Skin epidermis (tissue), 12 donors: Measurements from ENCODE around the gene ADCY4.

Source experiments
- H3K27ac ChIP-seq, 21 experiments: fragments of 200-600 bp; sonication (generic) in 11 of 21; one replicate each; pipeline ENCODE4 v1.5.0; 2020; ENCODE audit warnings: mild to moderate bottlenecking in 3 of 21, inconsistent platforms in 2 of 21, moderate library complexity in 2 of 21
- H3K4me3 ChIP-seq, 7 experiments: fragments of 200-600 bp; sonication (generic) in 2 of 7; one replicate each; pipeline ENCODE4 v1.5.0; 2020; ENCODE audit warnings: inconsistent platforms in 2 of 7, mild to moderate bottlenecking in 2 of 7, moderate library complexity in 1 of 7

The ADCY4 gene

DNA sequence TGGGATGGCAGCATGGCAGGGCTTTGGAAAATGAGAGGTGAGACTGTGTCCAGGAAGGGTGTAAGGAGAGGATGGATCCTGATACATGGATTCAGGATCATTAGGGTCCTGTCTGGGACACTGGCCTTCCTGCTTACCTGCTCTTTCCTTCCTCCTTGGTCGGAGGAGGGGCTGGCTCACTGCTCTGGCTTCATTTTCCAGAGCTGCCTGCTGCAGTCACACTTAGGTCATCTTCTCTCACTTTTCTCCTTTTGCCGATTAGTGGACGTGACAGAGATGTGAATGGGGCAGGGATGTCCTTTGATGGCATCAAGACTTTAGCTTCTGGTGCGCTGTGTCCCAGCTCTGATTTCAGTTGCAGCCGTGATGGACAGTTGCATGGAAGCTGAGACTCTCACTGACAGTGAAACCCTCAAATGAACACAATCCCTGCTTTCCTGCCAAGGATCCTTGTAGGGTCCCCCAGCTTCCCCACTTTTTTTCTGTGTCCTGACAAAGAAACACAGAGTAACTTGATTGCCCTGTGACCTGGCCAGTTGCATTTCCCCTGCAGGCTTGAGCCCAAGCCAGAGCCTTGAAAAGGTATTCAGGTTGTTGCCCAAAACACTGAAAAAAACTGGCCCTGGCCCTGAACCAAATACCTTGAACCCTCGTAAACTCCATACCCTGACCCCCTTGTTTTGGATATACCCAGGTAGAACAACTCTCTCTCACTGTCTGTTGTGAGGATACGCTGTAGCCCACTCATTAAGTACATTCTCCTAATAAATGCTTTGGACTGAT is 26.3 kb downstream of the ADCY4 start:
- peak overlapping the region in 13 of 21 experiments; percentile 29 to 94 (median 90) for H3K27ac ChIP-seq
- no peak overlapping the region for H3K4me3 ChIP-seq

DNA sequence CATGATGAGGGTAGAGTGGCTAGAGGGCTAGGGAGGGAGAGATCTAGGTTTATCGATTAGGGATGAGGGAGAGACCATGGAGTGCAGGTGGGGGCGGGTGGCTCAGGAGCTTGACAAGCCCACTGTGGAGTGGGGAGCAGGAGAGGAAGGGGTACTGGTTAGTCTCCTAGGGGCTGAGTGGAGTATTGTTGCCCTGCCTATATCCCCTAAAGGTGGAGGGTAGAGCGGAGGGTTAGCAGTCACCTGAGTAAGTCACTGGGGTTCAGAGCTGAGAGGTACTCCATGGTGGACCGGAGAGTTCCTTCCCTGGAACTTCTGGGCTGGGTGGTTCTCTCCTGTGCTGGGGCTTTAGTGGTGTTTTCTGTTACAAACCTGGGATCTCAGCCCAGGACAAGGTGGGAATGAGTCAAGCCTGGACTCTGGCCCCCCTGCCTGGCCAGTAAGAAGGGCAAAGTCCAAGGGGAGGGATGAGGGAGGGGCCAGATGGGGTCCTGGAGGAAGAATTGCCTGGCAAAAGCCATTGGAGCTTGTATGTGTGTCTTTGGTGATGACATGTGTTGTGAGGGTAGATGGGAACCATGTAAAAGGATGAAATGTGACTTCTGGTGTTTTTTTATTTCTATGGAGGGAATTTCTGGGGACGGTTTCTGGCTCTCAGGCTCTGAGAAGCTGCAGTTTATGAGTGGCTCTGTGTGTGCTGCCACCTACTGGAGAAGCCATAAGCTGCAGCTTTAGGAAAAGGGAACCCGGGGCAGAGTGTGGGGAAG is 27.1 kb downstream of the ADCY4 start, which contains the start of gene CIDEB:
TSS of gene CIDEB (minus strand) at position 403 of the 767 bp plus-strand sequence. CDS start at position 284, 119 bp downstream.
- Histone ChIP-seq H3K27ac (peak within 1 kb of the TSS in 12 of 21 experiments; percentile 29 to 94 (median 90)), H3K4me3 (no peak within 1 kb of the TSS)

DNA sequence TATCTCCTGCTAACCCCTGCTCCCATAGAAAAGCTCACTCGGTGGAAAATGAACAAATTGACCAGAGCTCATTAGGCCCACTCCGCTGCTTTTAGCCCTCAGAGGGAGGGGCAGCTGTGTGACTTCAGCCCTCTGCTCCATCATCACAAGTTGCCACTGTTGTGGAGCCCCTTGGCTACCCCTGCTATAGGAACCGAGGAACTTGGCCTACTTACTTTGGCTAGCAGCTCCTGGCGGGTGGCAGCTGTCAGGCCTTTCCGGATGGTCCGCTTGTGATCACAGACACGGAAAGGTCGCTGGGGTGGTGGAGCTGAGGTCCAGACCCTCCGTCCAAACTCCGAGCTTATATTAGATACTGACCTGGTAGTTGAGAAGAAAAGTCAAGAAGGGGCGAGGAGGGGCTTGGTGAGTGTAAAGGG is 27.7 kb downstream of the ADCY4 start:
- H3K27ac ChIP-seq, result no peak overlapping the region
- H3K4me3 ChIP-seq, result no peak overlapping the region

DNA sequence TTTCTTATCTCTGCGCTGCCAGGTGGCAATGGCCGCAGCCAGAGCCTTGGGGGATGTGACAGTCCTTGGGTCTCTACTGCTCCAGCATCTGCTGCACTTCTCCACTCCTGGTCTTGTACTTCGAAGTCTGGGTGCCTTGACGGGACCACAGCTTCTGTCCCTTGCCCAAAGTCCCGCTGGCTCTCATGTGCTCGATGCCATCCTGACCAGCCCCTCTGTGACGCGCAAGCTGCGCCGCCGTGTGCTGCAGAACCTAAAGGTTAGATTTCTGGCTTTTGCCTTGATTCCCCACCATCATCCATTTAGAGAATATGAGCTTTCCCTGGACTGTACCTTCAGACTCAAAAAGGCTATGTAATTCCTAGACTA is 30.9 kb downstream of the ADCY4 start:
- Histone ChIP-seq H3K4me3 (no peak overlapping the region), H3K27ac (no peak overlapping the region)

DNA sequence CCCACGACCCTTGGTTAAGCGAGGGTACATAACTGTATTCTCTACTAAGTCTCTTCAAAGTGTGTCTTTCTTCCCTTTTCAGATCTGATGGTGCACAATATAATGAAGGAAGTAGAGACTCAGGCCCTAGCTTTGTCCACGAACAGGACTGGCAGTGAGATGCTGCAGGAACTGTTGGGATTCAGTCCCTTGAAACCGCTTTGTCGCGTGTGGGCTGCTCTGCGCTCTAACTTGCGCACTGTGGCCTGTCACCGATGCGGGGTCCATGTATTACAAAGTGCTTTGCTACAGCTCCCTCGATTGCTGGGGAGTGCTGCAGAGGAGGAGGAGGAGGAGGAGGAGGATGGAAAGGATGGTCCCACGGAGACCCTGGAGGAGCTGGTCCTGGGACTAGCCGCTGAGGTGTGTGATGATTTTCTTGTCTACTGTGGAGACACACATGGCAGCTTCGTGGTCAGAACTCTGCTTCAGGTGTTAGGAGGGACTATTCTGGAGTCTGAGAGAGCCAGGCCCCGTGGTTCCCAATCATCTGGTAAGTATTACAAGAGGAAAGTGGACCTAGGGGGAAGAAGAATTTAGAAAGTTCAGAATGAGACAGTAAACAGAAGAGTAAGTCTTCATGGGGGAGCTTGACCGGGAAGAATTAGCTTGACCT is 34.4 kb downstream of the ADCY4 start:
- Histone ChIP-seq H3K4me3 (peak overlapping the region; percentile 63 to 87 (median 74)), H3K27ac (peak overlapping the region; percentile 56 to 98 (median 90))

DNA sequence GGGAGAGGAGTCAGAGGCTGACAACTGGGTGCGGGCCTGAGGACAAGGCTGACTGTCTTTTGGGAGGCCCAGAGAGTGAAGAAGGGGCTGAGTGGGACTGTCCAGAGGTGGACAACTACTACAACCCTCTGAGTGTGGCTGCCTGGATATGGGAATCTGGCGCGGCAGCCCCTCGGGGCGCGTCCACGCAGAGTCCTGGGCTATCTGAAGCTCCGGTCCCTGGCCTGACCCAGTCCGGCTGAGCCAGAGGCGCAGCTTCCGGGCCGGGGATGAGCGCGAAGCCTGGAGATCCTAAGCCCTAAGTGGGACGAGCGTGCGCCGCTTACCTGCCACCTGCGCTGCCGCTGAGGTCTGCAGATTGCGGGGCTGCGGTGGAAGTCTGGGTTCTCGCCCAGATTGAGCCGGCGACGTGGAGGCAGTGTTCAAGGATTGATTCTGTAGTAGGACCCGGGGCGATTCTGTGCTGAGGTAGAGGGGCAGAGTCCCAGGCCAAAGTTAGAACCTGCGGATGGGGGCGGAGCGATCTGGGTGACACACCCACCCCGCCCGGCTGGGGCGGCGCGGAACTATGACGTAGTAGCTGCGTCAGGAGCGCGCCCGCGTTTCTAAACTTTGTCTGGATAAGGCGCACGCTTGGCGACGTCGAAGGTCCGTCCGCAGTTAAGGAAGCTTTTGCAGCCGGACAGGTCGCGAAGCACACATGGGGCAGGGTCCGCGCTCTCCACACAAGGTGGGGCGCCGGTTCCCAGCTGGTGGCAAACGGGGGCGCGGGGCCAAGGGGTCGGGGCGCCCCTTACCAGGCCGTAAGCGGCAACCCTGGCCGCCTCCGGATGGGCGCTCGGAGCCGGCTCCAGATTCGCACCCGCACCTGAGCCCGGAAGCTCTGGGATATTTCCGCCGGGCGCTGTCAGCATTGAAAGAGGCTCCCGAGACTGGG is 35.3 kb downstream of the ADCY4 start, which contains the start of the genes DHRS1 and NOP9:
TSS of gene DHRS1 (minus strand) at position 526 of the 937 bp plus-strand sequence. CDS start 674 bp downstream, outside the sequence.
TSS of gene NOP9 (plus strand) at position 596 of the 937 bp plus-strand sequence. CDS start at position 701, 105 bp downstream.
- peak within 1 kb of the TSS; percentile 63 to 87 (median 74) for H3K4me3 ChIP-seq

DNA sequence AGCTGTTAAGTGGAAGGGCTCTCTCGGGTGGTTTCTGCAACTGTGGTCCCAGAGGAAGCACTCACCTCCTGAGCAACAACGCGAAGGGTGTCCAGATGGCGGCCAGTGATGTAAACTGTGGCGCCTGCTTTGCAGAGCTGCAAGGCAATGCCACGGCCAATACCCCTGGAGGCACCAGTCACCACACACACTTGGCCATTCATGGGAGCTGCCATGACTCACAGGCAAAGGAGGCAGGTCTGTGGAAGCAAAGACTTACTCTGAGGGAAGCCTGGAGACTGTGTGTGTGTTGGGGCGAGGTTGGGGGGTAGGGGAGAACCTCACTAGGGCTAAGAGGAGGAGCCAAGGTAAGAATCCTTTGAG is 36.0 kb downstream of the ADCY4 start:
- H3K4me3 ChIP-seq, result peak overlapping the region; percentile 63 to 87 (median 74)
- H3K27ac ChIP-seq, result peak overlapping the region; percentile 61 to 98 (median 91)

More for the DNA sequence above, 35.3 kb downstream of the ADCY4 start, which contains the start of the genes DHRS1 and NOP9:
- H3K27ac ChIP-seq, result peak within 1 kb of the TSS; percentile 61 to 98 (median 91)

DNA sequence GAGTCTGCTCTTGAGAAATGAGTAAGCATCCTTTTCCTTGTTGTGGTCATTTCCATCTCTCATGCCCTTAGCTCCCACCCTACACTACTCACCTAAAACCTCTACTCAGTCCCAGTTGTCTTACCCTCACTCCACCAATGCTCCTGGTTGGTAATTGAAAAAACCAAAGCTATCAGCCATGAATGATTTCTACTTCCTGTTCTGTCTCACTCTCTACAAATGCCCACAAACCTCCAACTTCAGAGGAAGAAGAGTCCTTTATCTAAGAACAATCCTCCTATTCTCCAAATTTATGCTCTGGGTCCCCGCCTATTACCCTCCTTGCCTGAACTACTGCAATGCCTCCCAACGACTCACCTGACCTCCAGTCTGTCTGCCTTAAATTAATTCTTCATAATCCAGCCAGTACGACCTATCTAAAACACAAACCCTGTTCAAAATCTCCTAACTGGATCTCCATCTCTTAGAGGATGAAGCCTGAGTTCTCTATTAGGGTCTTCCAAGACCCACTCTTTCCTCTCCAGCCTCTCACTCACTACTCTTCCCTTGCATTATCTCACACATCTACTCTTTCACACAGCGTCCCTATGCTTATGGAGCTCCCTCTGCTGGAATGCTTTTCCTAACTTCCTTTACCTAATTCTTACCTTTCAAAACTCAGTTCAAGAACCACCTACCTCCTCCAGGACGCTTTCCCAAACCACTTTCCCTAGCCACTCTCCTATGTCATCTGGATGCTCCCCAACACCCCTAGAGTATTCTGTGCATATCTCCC is 37.5 kb downstream of the ADCY4 start:
- Histone ChIP-seq H3K4me3 (no peak overlapping the region), H3K27ac (peak overlapping the region in 12 of 21 experiments; percentile 1 to 89 (median 33))

DNA sequence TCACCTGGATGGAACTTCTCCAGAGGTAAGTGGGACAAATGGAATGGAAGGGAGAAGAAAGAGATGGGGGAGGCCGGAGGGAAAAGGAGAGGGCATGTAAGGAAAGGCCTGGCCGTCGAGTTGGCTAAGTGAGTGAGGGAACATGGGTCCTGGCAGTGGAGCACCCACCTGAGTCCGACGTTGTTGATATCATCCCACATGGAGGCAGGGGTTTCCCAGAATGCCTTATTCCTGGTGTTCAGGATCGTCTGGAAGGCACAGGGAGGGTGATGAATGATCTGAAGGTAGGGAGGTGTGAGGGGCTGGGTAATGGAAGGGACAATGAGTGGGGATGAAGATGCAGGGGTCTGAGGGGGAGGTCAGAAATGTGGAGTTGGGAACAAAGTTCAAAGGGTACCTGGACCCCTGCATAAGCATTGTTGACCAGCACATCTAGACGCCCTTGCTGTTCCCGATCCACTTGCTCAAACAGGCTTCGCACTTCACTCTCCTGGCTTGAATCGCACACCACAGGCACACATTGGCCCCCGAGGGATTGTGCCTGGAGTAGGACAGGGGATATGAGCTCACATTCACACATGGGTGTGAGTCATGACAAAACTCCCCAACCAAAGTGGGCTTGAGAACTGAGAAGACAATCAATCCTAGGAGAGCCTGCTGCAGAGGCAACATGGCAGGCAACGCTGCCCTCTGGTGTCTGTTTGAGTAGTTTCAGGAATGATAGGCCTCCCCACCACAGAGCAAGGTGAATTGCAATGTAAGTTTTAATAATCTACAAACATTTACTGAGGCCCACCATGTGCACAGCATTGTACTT is 38.3 kb downstream of the ADCY4 start:
- H3K4me3 ChIP-seq, result no peak overlapping the region

DNA sequence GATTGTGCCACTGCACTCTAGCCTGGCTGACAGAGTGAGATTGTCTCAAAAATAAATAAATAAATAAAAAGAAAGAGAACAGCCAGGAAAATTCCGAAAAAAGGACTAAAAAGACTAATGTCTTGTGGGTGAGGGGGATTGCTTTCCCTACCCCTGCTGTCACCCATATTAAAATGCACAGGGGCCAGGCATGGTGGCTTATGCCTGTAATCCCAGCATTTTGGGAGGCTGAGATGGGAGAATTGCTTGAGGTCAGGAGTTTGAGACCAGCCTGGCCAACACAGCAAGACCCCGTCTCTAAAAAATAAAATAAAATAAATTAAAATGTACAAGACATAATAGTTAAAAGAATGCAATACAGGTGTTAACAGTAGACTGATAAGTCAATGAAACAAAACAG is 41.3 kb downstream of the ADCY4 start:
- no peak overlapping the region for H3K4me3 ChIP-seq
- no peak overlapping the region for H3K27ac ChIP-seq

More for the DNA sequence above, 38.3 kb downstream of the ADCY4 start:
- H3K27ac ChIP-seq, result peak overlapping the region in 11 of 21 experiments; percentile 14 to 66 (median 51)

DNA sequence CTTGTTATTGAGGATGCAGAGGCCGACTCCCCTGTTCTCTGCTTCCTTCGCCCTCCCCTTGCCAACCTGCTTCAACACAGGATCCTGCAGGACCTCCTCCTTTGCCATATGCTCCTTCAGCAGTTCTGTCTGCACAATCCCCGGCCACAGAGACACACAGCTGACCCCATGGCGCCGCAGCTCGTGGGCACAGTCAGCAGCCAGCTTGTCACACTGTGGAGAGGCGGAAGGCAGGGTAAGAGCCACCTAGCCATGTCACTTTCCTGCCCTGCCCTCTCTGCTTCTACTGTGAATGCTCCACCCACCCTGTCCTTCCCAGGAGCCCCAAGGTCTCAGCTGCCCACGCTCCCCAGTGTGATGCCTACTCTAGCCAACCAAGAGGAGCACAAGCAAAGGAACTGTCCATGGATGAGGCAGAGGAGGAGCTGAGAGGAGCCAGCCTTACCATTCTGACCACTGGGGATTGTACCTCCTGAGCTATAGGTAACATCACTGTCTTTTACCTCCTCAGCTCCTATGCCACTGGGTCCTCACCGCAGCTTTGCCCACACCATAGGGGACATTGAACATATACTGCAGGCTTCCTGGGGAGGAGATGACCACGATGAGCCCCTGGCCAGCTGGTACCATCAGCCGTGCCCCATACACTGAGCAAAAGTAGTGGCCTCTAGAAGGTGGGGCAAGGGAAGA is 42.6 kb downstream of the ADCY4 start:
- Histone ChIP-seq H3K4me3 (no peak overlapping the region), H3K27ac (no peak overlapping the region)

DNA sequence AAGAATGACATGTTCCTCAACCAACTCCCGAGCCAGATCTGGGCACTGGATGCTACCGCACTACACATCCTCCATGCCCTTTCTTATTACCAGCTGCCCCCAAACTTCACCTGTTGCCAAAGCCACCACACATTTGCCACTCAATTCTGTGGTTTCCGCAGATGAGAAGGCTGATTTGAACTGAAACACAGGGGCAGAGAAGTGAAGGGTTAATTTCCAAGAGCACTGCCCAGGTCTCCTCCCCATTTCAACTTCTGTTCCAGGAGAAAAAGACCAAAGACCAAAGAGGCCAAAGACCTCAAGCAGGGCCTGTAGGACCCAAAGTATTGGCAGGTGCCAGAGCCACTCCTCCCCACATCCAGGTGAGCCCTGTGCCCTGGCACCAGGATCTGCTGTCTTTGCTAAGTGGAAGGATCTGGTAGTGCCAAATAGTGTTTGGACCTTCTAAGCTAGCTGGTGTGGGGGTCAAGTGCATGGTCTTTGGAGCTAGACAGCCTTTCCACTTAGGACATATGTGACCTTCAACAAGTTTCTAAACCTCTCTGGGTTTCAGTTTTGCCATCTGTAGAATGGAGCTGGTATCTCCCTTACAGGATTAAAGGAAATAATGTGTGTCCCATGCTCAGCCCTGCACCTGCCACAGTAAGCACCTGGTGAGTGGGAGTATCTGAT is 43.3 kb downstream of the ADCY4 start:
- no peak overlapping the region for H3K4me3 ChIP-seq
- no peak overlapping the region for H3K27ac ChIP-seq

DNA sequence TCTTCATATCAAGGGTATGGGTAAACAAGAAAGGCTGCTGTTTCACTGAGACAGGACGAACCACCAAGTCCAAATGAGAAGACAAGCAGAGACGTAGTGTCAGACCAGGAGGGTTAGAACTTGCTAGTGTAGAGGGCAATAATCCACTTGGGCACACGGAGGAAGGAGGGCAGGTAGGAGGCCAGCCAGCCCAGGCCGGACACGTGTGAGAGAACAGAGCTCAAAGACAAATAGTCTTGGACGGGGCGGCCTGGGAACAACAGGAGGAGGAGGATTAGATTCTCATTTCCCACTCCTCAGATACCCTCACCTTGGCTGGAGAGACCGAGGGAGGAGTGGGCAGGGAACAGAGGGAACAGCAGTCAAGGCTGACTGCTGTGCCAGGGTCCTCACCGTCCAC is 44.1 kb downstream of the ADCY4 start:
- Histone ChIP-seq H3K27ac (no peak overlapping the region), H3K4me3 (no peak overlapping the region)

DNA sequence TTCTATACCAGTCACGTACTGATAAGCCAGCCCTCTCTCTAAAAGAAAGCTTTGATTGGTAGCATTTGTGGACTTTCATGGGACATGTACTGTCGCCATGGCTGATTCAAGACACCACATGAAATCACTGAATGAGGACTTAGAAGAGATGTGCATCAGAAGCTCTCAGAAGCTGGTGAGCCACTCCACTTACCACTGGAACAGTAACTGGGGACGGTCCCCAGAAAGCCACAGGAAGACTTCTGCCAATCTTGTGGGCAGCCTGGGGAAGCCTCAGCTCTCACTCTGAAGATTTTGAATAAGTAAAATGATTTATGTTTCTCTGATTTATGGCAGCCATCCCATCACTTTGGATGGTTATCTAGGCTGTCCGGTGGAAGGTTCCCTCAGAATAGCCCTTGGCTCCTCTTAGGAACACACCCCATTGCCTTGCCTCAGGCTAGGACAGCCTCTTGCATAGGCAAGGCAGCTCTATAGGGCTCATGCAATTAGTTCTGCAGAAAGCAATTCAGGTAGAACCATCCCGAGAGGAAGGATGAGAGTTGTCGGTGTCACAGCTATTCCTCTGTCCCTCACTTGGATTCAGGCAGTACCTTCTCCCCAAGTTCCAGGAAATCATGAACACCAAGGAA is 45.1 kb downstream of the ADCY4 start:
- Histone ChIP-seq H3K4me3 (no peak overlapping the region), H3K27ac (no peak overlapping the region)

DNA sequence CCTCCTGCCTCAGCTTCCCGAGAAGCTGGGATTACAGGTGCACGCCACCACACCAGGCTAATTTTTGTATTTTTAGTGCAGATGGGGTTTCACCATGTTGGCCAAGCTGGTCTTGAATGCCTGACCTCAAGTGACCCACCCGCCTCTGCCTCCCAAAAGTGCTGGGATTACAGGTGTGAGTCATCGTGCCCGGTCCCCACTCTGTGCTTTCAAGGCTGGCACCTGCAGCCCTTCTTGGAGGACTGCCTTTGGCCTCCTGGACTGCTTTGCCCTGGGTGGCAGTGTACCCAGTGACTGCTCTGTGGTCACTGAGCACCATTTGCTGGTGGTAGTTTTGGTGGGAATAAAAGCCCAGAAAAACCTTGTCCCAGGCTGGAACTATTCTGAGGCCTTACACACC is 47.9 kb downstream of the ADCY4 start:
- Histone ChIP-seq H3K27ac (no peak overlapping the region), H3K4me3 (no peak overlapping the region)

DNA sequence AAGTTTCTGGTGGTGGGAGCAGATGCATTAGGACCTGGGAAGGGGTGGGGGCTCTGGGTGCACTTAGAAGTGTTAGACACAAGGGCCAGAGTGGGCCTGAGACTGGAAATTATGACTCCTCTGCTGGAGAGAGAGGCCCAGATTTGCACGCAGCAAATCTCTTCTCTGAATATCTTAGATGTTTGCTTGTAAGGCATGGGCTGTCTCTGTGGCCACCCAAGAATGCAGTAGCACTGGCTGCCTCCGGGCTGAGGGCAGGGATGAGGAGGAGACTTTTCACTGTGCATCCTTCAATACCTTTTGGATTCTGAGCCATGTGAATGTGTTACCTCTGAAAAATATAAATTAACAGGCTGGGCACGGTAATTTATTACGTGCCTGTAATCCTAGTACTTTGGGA is 49.5 kb downstream of the ADCY4 start:
- H3K4me3 ChIP-seq, result no peak overlapping the region
- H3K27ac ChIP-seq, result peak overlapping the region in 1 of 21 experiments; percentile 65
